Fibroblast of pulmonary artery (primary cell): Measurements from ENCODE around the gene GNB3.
"Not testable (repeated sequence)": the region's sequence is repeated elsewhere in the genome, so short reads cannot be mapped to it uniquely, and the experiment has no call there.

Experiments used
- DNase-seq: peaks from one replicate; pipeline ENCODE4 v3.0.0-alpha.2; 2010; ENCODE audit warnings: low read depth
- H3K4me3 ChIP-seq: replicated peaks from 2 replicates; pipeline ENCODE4 v1.5.1; 2011; ENCODE audit warnings: low read depth, mild to moderate bottlenecking, control low read depth, low read length, moderate library complexity
- CTCF ChIP-seq: IDR thresholded peaks from 2 replicates; pipeline ENCODE4 v1.5.1; 2011; ENCODE audit warnings: mild to moderate bottlenecking, control low read depth, low read length, inconsistent platforms; ENCODE audit errors: missing control alignments

GNB3 gene

GRCh38 chr12:6866163-6866919 is 25.6 kb downstream of the GNB3 start:
- H3K4me3 ChIP-seq: no peak overlapping the region

GRCh38 chr12:6866920-6867412 is 26.2 kb downstream of the GNB3 start:
- no peak for TF ChIP-seq CTCF
- H3K4me3 ChIP-seq: peak overlapping the region; percentile 85
- DNase-seq: no peak

More at GRCh38 chr12:6866163-6866919, 25.6 kb downstream of the GNB3 start:
- TF ChIP-seq CTCF: no peak
- no peak for DNase-seq

- TF ChIP-seq CTCF: no peak
- peak; percentile 83 for DNase-seq
- peak within 1 kb of the TSS; percentile 85 for H3K4me3 ChIP-seq
These were observed 26.9 kb downstream of the GNB3 start, which contains the start of gene TPI1 for GRCh38 chr12:6867413-6868210. Gene TPI1 (plus strand): TSS chr12:6867531. CDS start chr12:6867567, 36 bp downstream.

GRCh38 chr12:6868211-6869048 is 27.7 kb downstream of the GNB3 start:
- H3K4me3 ChIP-seq: peak overlapping the region; percentile 85
- no peak for DNase-seq
- TF ChIP-seq CTCF: peak; percentile 21

GRCh38 chr12:6869049-6870021 is 28.6 kb downstream of the GNB3 start:
- peak; percentile 81 for DNase-seq
- peak overlapping the region; percentile 85 for H3K4me3 ChIP-seq
- TF ChIP-seq CTCF: peak; percentile 85

- H3K4me3 ChIP-seq, DNase-seq: not testable (repeated sequence)
These were observed 29.6 kb downstream of the GNB3 start for GRCh38 chr12:6870304-6870703.
